Activated CD8-positive, alpha-beta memory T cell treated with anti-CD3 and anti-CD28 coated beads, Interleukin-2, amount 50 U/mL, for 48 hours (primary cell): ENCODE data around the gene TCFL5.
"Not testable (repeated sequence)": the region's sequence is repeated elsewhere in the genome, so short reads cannot be mapped to it uniquely, and the experiment has no call there.

ENCODE experiments used
- DNase-seq: peaks from one replicate; pipeline ENCODE4 v3.0.0-alpha.2; 2020

TCFL5 gene

DNA sequence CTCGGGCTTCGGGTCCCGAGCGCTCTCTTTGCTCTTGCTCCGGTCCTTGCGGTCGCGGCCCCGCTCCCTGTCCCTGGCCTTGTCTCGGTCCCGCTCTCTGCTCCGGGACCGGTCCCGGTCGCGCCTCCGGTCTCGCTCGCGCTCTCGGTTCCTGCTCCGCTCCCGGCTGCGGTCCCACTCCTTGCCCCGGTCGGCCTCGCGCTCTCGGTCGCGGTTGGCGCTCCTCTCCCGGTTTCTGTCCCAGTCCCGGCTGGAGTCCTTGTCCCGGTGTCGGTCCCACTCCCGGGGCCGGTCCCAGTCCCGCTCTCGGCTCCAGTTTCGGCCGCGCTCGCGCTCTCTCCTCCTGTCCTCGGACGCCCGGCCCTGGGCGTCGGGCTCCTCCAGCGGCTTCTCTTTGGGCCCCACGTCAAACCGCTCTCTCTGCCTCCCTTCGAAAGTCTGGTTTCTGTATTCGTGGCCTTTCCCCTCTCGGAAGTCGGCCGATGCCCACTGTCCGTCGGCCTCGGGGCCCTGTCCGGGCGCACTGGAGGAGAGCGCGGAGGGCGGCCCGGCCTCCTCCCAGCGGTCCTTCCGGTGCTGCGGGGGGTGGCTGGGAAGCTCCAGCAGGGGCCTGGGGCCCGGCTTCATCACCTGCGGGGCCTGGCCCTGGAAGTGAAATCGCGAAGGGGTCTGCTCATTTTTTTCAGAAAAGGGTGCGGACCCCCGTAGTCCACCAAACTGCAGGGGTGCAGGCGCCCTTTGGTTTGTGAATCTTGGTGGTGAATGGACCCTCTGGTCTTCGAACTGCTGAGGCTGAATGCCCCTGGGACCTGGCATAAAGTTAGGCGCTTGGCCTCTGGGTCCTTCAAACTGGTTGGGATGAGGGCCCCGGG lies 17.9 kb upstream of the TCFL5 start:
- DNase-seq, result no peak

DNA sequence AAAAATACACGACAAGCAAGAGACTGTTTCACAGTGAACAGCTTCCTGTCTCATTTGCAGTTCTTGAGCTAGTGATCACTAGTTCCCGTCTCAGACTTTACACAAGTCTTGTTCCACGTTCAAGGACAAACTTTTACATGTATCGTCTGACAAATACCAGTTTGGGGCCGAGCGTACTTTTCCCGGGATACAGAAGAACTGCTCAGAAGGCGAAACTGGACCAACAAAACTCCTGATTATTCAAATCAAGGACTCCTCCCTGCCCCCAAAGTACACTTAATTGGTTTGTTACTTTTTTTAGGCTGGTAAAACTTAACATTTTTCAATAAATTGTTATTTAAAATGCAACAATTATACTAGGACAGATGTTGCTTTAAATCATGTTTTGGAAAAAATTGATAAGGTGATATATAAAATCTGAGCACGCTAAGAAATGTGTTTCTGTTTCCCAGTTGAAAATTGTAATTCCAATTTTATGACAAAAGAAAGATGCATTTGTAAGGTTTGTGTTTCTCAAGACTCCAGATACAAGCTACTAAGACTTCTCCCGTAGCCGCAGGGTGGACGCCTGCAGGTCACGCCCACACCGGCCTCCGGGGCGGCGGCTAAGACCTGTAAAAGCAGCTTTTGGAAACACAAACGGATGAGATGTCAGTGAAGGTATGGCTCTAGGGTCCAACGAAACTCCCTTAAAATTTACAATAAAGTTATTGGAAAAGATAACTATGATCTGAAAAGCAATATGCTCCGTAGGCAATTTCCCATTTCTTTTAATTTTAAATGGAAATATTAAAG lies 16.8 kb upstream of the TCFL5 start:
- DNase-seq, result no peak

DNA sequence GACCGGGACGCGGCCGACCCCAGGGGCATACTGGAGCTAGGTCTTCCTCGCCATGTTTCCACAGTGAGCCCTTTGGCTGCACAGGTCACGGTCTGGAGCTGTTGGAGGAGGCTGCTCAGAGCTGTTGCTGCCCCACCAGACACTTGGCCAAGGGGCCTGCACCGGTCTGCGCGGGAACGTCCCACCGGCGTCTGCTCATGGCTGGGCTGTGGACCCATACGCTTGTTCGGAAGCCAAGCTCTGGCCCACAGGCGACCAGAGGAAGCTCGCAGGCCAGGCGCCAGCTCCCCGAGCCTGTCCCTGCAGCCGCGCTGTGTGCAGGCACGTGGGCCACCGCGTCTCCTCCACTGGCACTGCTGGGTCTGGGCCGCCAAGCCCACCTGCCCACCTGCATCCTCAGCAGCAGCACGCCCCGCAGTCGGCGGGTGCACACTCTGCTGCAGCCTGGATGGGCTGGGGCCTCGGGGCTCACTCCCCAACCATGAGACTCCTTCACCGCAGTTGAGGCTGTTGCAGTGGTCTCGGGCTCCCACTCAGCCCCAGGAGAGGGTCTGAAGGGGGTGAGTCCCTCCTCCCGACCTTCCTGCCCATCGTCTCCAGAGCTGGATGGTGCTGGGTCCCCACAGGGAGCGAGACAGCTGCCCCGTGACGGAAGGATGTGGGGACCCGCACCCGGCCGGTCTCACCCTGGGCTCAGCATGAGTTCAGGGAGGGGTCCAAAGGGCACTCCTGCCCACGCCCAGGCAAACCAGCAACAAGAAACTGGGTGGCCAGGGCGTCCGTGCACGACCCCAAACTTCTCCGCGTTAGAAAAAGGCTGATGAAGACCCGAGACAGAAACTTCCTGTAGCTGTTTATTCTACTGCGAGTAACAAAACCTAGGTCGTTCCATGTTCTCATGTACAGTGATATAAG lies 15.5 kb upstream of the TCFL5 start:
- DNase-seq, result no peak

DNA sequence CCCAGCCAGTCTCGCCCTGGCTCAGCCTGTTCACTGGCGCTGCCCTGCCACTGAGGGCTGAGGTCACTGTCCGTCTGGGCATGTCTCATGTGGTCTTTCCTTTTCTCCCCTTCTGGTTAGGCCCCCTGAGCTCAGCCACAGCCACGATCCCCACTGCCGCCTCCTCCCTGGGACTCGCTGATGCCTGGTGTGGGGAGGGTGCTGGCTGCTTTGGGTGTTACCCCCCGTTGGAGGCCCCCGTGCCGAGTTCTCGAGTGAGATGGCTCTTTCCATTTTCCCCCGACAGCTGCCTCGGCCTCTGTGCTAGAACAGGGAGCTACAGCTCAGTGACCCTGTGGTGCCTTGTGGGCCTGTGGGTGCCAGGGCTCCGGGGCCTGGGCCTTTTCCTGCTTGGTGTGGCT lies 14.9 kb upstream of the TCFL5 start:
- DNase-seq, result no peak

DNA sequence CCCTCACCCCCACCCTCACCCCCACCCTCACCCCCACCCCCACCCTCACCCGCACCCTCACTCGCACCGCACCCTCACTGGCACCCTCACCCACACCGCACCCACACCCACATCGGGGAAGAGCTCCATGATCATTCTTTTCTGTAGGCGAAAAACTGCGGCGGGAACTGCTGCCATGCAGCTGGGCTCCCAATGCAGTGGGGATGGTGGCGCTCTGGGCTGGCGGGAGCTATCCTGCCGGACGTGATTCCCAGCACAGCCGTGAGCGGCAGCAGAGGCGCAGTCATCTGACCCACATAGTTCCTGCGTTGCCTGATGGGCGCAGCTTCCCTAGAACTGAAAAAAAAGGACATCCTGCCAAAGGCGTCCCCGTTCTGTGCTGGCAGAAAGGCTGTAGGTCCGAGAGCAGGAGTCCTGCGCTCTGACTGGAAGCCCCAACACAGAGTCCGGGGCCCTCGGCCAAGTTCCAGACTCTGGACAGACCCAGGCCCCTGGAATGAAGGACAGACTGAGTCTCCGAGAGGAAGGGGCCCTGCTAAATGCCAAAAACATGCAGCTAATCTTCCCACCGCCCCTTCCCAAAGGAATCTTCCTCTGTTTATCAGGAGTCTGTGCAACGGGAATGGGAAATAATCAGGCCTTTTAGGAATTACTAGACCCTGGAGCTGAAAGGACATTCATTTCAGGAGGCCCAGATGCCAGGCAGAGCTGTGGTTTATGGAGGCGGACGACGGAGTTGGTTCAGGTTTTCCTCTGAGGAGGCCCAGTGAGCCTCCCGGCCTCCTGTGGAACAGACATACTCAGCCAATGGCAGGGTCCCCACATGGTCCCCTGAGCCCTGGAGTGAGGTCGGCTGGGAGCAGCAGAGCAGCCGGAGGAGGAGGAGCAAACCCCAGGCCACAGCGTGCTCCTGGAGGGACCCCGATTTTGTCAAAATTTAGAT lies 14.1 kb upstream of the TCFL5 start:
- no peak for DNase-seq

DNA sequence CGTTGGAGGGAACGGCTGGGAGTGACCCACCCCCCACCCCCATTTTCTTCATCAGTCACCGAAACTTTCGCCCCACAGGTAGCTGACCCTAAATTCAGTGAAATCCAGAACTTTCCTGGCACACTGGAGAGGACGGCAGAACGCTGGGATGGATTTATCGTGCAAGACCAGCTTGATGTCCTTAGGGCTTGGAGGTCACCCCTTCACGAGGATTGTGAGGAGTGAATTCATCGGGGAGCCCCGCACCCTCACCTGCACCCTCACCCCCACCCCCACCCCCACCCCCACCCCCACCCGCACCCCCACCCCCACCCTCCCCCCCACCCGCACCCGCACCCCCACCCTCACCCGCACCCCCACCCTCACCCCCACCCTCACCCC lies 13.3 kb upstream of the TCFL5 start:
- no peak for DNase-seq

DNA sequence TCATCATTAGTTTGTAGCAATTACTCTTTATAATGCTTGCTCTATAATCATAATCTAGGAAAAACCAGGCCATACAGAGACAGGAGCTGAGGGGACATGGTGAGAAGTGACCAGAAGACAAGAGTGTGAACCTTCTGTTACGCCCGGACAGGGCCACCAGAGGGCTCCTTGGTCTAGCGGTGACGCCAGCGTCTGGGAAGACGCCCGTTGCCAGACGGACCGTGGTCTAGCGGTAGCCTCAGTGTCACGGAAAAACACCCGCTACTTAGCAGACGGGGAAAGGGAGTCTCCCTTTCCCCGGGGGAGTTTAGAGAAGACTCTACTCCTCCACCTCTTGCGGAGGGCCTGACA lies 12.0 kb upstream of the TCFL5 start:
- not testable (repeated sequence) for DNase-seq

GRCh38 chr20:62873280-62873679 lies 11.7 kb upstream of the TCFL5 start:
- DNase-seq, result no peak

- no peak for DNase-seq
Measured at GRCh38 chr20:62872862-62873261, 11.2 kb upstream of the TCFL5 start.

DNA sequence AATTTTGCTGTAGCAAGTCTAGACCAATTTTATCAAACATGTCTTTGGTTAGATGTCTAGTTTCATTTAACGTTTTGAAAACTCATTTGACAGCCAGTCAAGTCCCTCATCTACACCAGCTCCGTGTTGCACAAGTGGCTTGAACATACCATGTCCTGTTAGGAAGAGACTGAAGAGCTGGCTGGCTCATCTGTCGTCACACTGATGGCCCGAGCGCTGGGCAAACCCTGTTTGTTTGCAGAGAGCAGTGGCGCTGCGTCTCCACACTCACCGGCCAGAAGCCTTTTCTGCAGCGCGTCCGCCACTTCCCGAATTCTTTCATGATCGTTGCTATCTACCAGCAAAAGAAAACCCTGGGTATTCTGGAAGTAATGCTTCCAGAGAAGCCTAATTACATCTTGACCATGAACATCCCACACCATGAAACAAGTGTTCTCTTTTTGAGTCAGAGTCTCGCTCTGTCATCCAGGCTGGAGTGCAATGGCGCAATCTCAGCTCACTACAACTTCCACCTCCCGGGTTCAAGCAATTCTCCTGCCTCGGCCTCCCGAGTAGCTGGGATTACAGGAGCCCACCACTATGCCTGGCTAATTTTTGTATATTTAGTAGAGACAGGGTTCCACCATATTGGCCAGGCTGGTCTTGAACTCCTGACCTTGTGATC lies 10.7 kb upstream of the TCFL5 start:
- no peak for DNase-seq

DNA sequence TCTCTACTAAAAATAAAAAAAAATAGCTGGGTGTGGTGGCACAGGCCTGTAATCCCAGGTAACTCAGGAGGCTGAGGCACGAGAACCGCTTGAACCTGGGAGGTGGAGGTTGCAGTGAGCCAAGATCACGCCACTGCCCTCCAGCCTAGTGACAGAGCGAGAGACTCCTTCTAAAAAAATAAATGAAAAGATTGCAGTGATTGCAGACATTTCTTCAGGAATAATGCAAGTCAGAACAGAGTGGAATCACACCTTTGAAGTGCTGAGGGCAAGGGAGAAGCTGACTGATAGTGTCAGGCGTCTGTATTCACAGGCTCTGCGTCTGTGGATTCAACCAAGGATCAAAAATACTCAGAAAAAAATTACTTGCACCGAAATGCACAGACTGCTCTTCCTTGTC lies 2.6 kb upstream of the TCFL5 start:
- DNase-seq, result no peak

- DNase-seq, result peak; percentile 73
Measured at GRCh38 chr20:62860924-62861691, 514 bp downstream of the TCFL5 start.

- DNase-seq, result no peak
Measured at GRCh38 chr20:62860391-62860923, 1.2 kb downstream of the TCFL5 start.

- DNase-seq, result no peak
Measured at GRCh38 chr20:62859721-62860120, 1.9 kb downstream of the TCFL5 start.

DNA sequence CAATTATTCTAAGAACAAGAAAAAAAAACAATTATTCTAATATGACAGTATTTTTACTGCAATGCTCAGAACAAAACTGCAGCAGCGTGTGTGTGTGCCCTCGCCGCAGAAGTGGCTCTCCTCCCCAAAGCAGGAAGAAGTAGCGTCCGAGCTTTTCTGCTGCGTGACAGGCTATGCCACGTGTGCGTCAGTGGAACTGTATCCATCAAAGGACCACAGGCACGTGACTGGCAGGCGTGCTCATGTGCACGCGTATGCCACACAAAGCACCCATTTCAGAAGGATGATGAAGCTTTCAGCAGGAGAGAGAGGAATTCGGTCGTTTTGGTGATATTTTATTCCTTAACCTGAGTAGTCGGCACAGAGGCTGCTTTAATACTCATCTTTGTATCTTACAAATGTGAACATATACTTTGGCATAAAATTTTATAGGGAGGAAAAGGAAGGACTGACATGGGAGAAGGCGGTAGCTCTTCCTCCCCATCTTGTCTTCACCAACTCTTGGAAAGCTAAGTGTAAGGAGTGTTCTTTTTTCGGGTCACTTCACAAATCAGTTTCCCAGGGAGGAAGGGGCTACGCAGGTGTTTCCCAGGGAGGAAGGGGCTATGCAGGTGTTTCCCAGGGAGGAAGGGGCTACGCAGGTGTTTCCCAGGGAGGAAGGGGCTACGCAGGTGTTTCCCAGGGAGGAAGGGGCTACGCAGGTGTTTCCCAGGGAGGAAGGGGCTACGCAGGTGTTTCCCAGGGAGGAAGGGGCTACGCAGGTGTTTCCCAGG lies 3.4 kb downstream of the TCFL5 start:
- no peak for DNase-seq

- DNase-seq, result no peak
Measured at GRCh38 chr20:62856931-62857619, 4.5 kb downstream of the TCFL5 start.

- DNase-seq, result no peak
Measured at GRCh38 chr20:62855120-62855519, 6.5 kb downstream of the TCFL5 start.

DNA sequence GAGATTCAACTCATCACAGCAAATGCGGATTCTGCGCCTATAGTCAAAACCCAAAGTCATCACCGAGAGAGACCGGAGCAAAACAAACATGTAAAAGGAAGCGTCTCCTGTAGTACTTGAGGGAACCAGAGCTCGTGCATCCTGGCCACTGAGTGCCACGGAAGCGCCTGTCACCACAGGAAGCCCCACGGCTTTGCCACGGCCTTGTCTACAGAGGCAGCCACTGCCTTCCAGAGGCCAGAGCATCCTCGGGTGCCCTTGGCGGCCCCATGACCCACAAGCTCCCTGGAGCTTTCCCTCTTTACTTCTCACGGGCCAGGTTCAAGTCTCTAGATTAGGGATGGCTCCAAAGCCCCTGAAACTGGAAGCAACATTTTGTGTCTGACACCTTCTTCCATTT lies 7.5 kb downstream of the TCFL5 start:
- no peak for DNase-seq

GRCh38 chr20:62853304-62853703 lies 8.3 kb downstream of the TCFL5 start:
- DNase-seq, result not testable (repeated sequence)
